HG02973 (cell line): Measurements from ENCODE around the gene PCGF3.
A peak's percentile ranks its signal among the peaks of the same experiment; 100 is the strongest.
"Not testable (repeated sequence)": the region's sequence is repeated elsewhere in the genome, so short reads cannot be mapped to it uniquely, and the experiment has no call there.

Experiments
- ATAC-seq: cut with Tn5 transposase; IDR thresholded peaks from one replicate; pipeline ENCODE4 v1.9.1; 2021; ENCODE audit warnings: moderate library complexity; ENCODE audit not compliant: unreplicated experiment

The PCGF3 gene

GRCh38 chr4:776743-777441, 71.3 kb downstream of the PCGF3 start:
- no peak for ATAC-seq

GRCh38 chr4:777520-778262, 72.1 kb downstream of the PCGF3 start:
- no peak for ATAC-seq

- ATAC-seq = no peak
Observed at GRCh38 chr4:779555-779954, 73.9 kb downstream of the PCGF3 start.

- not testable (repeated sequence) for ATAC-seq
Observed at GRCh38 chr4:780255-780654, 74.6 kb downstream of the PCGF3 start.

- peak; percentile 2 for ATAC-seq
Observed at GRCh38 chr4:780716-781492, 75.3 kb downstream of the PCGF3 start.

- ATAC-seq = peak; percentile 93
Observed at GRCh38 chr4:781493-782216, 76.0 kb downstream of the PCGF3 start.

GRCh38 chr4:784401-785331, 79.0 kb downstream of the PCGF3 start:
- no peak for ATAC-seq

- ATAC-seq = no peak
Observed at GRCh38 chr4:785332-786073, 79.9 kb downstream of the PCGF3 start.

- ATAC-seq = no peak
Observed at GRCh38 chr4:786074-786741, 80.6 kb downstream of the PCGF3 start.

GRCh38 chr4:786861-787300, 81.2 kb downstream of the PCGF3 start:
- no peak for ATAC-seq

- ATAC-seq = no peak
Observed at GRCh38 chr4:787561-787981, 81.9 kb downstream of the PCGF3 start.

GRCh38 chr4:788006-788635, 82.5 kb downstream of the PCGF3 start:
- no peak for ATAC-seq

GRCh38 chr4:788636-789297, 83.1 kb downstream of the PCGF3 start:
- no peak for ATAC-seq

GRCh38 chr4:789571-790465, 84.2 kb downstream of the PCGF3 start:
- no peak for ATAC-seq

GRCh38 chr4:790466-790820, 84.8 kb downstream of the PCGF3 start:
- no peak for ATAC-seq

- no peak for ATAC-seq
Observed at GRCh38 chr4:791252-791897, 85.7 kb downstream of the PCGF3 start.
